ES-I3 (cell line): ENCODE measurements around the gene GRM4.

Experiments
- H3K36me3 ChIP-seq: 2 replicates; pipeline ENCODE4 v1.6.1; 2013; ENCODE audit warnings: mild to moderate bottlenecking, low read length, control low read depth, moderate library complexity; ENCODE audit not compliant: insufficient read depth
- H3K4me1 ChIP-seq: 2 replicates; pipeline ENCODE4 v1.6.1; 2013; ENCODE audit warnings: mild to moderate bottlenecking, control low read depth, low read length; ENCODE audit not compliant: insufficient read depth
- H3K9ac ChIP-seq: 2 replicates; pipeline ENCODE4 v1.6.1; 2013; ENCODE audit warnings: low read depth, mild to moderate bottlenecking, low read length, moderate library complexity
- H3K9me3 ChIP-seq: 2 replicates; pipeline ENCODE4 v1.6.1; 2013; ENCODE audit warnings: mild to moderate bottlenecking, low read length, moderate library complexity; ENCODE audit not compliant: control insufficient read depth, insufficient read depth

Gene GRM4

GRCh38 chr6:34151321-34152041, 5.6 kb upstream of the GRM4 start:
- Histone ChIP-seq H3K9ac (no peak overlapping the region), H3K4me1 (peaks cover 39% of the 10 kb centered on the region), H3K36me3 (no peaks in the 10 kb centered on the region), H3K9me3 (no peaks in the 10 kb centered on the region)

- peaks cover 39% of the 10 kb centered on the region for H3K4me1 ChIP-seq
- no peaks in the 10 kb centered on the region for H3K36me3 ChIP-seq
- no peaks in the 10 kb centered on the region for H3K9me3 ChIP-seq
- H3K9ac ChIP-seq: no peak overlapping the region
These were observed 4.9 kb upstream of the GRM4 start for GRCh38 chr6:34150766-34151165.

DNA sequence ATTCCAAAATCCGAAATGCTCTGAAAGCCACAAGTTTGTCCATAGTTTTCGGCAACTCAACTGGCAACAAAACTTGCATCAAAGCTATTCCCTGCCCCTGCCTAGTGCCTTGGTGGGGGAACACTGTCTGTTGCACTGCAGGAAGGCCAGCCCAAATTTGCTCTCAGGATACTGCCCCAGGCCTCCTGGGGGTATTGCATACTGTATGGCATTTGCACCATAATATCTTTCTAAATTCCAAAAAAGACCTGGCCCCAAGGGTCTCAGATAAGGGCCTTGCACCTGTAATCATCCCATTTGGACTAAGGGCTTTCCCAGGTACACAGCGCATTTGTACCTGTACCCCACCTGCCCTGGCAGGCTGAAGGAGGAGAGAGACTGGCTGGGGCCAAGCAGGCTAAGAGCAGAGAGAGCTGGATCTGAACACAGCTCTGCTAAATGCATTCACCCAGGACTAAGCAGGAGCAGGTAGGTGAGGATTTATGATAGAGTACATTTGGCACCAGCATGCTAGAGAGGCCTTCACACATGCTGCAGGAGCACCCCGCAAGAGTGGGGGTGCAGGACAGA, 4.0 kb upstream of the GRM4 start:
- H3K4me1 ChIP-seq: peaks cover 39% of the 10 kb centered on the region

DNA sequence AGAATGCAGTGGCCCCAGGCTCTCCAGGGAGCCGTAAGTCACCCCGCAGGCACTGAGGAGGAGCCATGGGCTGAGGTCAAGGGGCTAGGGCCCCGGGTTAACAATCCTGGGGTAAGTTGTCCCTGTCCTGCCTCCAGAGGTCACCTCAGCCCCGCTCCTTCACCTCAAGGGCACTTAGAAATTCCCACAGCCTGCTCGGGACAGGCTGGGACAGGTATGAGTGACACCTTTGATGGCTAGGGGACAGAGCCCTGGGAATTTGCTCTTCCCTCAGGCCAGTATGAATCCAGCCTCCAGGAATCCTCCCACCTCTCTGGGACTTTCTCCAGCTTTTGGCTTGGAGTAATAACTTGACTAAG, 3.5 kb upstream of the GRM4 start:
- peaks cover 39% of the 10 kb centered on the region for H3K4me1 ChIP-seq
- H3K9ac ChIP-seq: no peak overlapping the region
- no peaks in the 10 kb centered on the region for H3K36me3 ChIP-seq
- H3K9me3 ChIP-seq: no peaks in the 10 kb centered on the region

More for the DNA sequence above, 4.0 kb upstream of the GRM4 start:
- Histone ChIP-seq H3K9me3 (no peaks in the 10 kb centered on the region), H3K36me3 (no peaks in the 10 kb centered on the region), H3K9ac (no peak overlapping the region)

- Histone ChIP-seq H3K36me3 (no peaks in the 10 kb centered on the region), H3K4me1 (peaks cover 39% of the 10 kb centered on the region), H3K9me3 (no peaks in the 10 kb centered on the region), H3K9ac (no peak overlapping the region)
These were observed 3.0 kb upstream of the GRM4 start for GRCh38 chr6:34148631-34149451.

DNA sequence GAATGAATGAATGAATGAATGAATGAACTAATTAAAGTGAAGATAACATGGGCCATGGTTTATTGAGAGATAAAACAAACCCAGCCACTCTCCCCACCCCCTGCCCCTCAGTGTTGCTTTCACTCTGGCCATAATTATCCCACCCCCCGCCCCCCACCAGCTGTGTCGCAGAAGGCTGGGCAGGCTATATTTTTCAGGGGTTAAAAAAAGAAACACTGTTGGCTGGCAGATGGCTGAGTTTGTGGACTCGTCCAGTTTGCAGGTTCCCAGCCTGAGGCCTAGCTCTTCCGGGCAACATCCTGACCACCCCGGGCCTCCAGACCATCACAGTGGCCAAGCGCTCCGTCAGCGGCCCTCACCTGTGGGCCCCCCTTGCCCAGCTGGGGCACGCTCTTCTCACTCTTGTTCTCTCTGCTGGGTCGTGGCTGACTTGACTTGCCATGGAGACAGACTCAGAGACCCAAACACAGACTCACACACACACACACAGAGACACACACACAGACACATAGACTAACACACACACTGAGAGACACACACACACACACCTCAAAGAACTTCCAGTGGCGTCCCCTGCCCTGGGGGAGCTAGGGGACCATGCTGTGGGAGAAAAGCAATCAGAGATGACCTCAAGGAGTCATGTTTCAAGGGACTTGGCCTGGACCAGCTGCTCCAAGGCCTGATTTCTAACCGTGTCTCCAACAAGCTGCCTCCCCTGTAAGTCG, 2.2 kb upstream of the GRM4 start:
- H3K36me3 ChIP-seq: no peaks in the 10 kb centered on the region
- H3K9me3 ChIP-seq: no peaks in the 10 kb centered on the region
- H3K9ac ChIP-seq: no peak overlapping the region
- H3K4me1 ChIP-seq: peaks cover 39% of the 10 kb centered on the region

DNA sequence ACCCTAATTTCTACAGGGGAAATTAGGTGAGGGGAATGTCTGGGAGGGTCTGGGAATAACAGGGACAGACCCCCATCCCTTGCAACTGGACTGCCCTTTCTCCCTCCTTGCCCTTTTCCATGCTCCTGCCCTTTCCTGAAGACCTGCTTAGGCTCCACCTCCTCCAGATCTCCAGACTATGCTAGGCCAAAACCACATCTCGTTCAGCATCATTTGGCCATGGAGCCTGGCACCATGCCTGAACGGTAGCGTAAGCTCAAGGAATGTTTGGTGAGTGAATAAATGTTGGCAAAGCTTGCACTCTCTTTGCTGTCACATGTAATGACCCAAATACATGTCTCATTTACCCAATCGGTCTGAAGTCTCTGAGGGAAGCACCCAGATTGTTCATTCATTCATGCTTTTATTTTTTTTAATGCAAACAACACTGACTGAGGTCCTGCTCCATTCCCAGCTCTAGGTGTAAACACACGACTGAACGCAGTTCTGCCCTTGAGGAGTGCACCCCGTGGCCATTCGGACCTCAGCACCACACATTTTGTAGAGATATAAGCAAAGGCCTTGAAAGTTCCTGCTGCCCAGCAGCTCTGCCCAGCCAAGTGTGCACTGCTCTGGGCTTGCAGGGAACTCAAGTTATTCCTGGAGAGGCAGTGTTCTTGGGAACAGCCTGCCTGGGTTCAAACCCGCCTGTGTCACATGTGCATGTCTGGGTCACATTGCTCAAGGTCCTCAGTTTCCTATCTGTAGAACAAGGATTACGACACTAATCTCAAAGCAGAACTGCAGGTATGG, 1.1 kb upstream of the GRM4 start:
- peaks cover 41% of the 10 kb centered on the region for H3K4me1 ChIP-seq
- no peak overlapping the region for H3K9ac ChIP-seq
- no peaks in the 10 kb centered on the region for H3K9me3 ChIP-seq
- no peaks in the 10 kb centered on the region for H3K36me3 ChIP-seq

- no peaks in the 10 kb centered on the region for H3K9me3 ChIP-seq
- H3K9ac ChIP-seq: peak overlapping the region; percentile 85
- H3K36me3 ChIP-seq: no peaks in the 10 kb centered on the region
- H3K4me1 ChIP-seq: peaks cover 37% of the 10 kb centered on the region
These were observed 496 bp downstream of the GRM4 start for GRCh38 chr6:34145161-34146020.

- H3K9ac ChIP-seq: peak overlapping the region; percentile 85
- H3K4me1 ChIP-seq: peaks cover 30% of the 10 kb centered on the region
- H3K9me3 ChIP-seq: no peaks in the 10 kb centered on the region
- no peaks in the 10 kb centered on the region for H3K36me3 ChIP-seq
These were observed 1.2 kb downstream of the GRM4 start for GRCh38 chr6:34144581-34145160.

- no peaks in the 10 kb centered on the region for H3K36me3 ChIP-seq
- no peaks in the 10 kb centered on the region for H3K9me3 ChIP-seq
- peaks cover 26% of the 10 kb centered on the region for H3K4me1 ChIP-seq
- peak overlapping the region; percentile 85 for H3K9ac ChIP-seq
These were observed 1.9 kb downstream of the GRM4 start for GRCh38 chr6:34143884-34144580.

DNA sequence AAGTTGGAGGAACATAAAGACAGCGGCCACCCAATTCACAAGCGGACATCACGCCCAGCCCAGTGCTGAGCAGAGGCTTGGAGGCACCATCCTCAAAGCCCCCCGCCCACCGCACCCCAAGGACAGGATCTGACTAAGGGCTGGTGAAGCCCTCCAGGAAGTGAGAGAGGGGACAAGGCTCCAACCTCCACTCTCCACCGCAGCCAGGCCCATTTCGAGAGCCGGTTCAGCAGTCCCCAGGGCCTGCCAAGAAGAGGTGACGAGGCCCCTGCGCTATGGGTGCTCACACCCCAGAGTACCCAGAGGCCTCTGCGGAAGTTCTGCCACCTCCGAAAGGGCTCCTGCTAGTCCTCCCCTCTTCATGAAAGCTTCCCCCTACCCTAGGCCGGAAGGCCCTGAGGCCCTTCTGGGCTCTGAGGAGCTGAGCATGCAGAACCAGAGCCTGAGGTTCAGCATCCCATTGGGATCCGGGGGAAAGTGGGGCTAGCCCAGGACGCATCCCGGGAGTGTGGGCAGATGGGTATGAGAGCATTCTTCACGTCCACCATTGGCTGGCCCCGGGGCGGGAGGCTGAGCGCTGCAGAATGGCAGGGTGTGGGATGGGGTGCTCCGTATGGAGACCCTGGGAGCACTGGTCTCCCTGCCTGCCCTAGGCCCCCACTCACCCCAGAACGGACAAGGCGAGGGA, 2.5 kb downstream of the GRM4 start:
- H3K4me1 ChIP-seq: peaks cover 26% of the 10 kb centered on the region
- no peaks in the 10 kb centered on the region for H3K9me3 ChIP-seq
- H3K9ac ChIP-seq: peak overlapping the region; percentile 85; the same call in 1 of the 2 replicates
- H3K36me3 ChIP-seq: no peaks in the 10 kb centered on the region
